ENCODE data around the gene PA2G4.
A peak's percentile ranks its signal among the peaks of the same experiment; 100 is the strongest.

DNA sequence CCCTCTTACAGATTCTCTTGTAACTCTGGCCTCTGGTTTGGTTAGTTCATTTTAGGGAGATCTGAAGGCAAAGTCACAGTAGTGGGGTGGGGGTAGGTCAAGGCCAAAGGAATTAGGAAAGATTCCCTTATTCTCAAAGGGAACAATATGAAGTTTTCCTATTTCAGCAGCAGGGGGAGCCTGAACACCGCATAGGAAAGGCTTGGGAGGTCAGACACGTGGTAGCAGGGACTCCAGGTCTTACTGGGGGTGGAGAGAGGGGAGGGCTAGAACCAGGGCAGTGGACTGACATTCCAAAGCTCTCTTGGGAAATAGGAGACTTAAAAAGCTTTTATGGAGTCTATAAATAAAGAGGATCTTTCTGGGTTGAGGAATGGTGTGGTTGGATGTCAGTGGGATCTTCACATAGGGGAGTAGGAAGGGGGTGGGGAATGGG, 15.0 kb downstream of the PA2G4 start:
- TF ChIP-seq POLR2AphosphoS5 (IDR thresholded peaks at IDR 0.05) (peak; percentile 22 to 29 (median 29)), EP300 (IDR thresholded peaks at IDR 0.05; ENCODE audit: low read depth) (no peak)
- TF ChIP-seq, protein P1, sequence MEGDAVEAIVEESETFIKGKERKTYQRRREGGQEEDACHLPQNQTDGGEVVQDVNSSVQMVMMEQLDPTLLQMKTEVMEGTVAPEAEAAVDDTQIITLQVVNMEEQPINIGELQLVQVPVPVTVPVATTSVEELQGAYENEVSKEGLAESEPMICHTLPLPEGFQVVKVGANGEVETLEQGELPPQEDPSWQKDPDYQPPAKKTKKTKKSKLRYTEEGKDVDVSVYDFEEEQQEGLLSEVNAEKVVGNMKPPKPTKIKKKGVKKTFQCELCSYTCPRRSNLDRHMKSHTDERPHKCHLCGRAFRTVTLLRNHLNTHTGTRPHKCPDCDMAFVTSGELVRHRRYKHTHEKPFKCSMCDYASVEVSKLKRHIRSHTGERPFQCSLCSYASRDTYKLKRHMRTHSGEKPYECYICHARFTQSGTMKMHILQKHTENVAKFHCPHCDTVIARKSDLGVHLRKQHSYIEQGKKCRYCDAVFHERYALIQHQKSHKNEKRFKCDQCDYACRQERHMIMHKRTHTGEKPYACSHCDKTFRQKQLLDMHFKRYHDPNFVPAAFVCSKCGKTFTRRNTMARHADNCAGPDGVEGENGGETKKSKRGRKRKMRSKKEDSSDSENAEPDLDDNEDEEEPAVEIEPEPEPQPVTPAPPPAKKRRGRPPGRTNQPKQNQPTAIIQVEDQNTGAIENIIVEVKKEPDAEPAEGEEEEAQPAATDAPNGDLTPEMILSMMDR (IDR thresholded peaks at IDR 0.05) = peak; percentile 67 to 97 (median 80)

Measured in transverse colon (tissue), 4 donors.